Endothelial cell (in vitro differentiated cells): Measurements from ENCODE around the gene SCARB2. TPM values are rescaled to one million over a fixed set of nuclear protein-coding genes. Genes with fewer than 3 reads are reported as not detected.
"Not testable (repeated sequence)": the region's sequence is repeated elsewhere in the genome, so short reads cannot be mapped to it uniquely, and the experiment has no call there.

Source experiments
- DNase-seq: peaks from one replicate; pipeline ENCODE4 v3.0.0; 2021; ENCODE audit warnings: low spot score
- H3K27ac Mint-ChIP-seq: one replicate; pipeline ENCODE4 v1.8.0; 2021; ENCODE audit warnings: mixed read lengths, inconsistent platforms; ENCODE audit not compliant: unreplicated experiment
- H3K27me3 Mint-ChIP-seq: one replicate; pipeline ENCODE4 v1.8.0; 2021; ENCODE audit warnings: mild to moderate bottlenecking, moderate library complexity, mixed read lengths, inconsistent platforms; ENCODE audit not compliant: unreplicated experiment
- H3K36me3 Mint-ChIP-seq: one replicate; pipeline ENCODE4 v1.8.0; 2021; ENCODE audit warnings: mild to moderate bottlenecking, low read depth, mixed read lengths, inconsistent platforms; ENCODE audit not compliant: unreplicated experiment
- H3K4me1 Mint-ChIP-seq: one replicate; pipeline ENCODE4 v1.8.0; 2021; ENCODE audit warnings: mild to moderate bottlenecking, mixed read lengths, inconsistent platforms; ENCODE audit not compliant: unreplicated experiment
- H3K4me3 Mint-ChIP-seq: one replicate; pipeline ENCODE4 v1.8.0; 2021; ENCODE audit warnings: mild to moderate bottlenecking, mixed read lengths, inconsistent platforms; ENCODE audit not compliant: unreplicated experiment
- H3K9me3 Mint-ChIP-seq: one replicate; pipeline ENCODE4 v1.8.0; 2021; ENCODE audit warnings: mixed read lengths, inconsistent platforms; ENCODE audit not compliant: unreplicated experiment
- total RNA-seq: library from RNA; stranded (reverse); fragmentation: NEBNext Ultra II Directional; extraction: Animal tissue kit (Norgen Biotek cat#: 25700); gene quantifications from one replicate; pipeline ENCODE4 v1.2.1, GENCODE V29; 2021; ENCODE audit not compliant: unreplicated experiment
- TF ChIP-seq, protein P1 (sequence below): fragments of 200-600 bp; sonication (generic); IDR thresholded peaks from one replicate; pipeline ENCODE4 v1.5.0; 2021; ENCODE audit warnings: antibody characterized with exemption; ENCODE audit not compliant: unreplicated experiment

SCARB2 gene
- total RNA-seq, 1 donor from 2014 or later = 181 TPM

DNA sequence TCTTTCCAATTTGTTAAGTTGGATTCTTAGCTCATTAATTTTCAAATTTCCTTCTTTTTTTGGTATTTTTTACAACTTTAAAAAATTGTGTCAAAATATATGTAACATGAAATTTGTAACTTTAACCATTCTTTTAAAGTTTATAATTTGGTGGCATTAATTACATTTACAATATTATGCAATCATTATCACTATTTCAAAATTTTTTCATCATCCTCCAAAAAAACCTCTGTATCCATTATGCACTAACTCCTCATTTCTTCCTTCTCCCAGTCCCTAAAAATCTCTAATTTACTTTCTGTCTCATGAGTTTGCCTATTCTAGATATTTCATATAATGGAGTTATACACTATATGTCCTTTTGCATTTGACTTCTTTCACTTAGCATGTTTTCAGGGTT is 33.2 kb upstream of the SCARB2 start:
- no peaks in the 10 kb centered on the region for H3K36me3 Mint-ChIP-seq
- H3K27ac Mint-ChIP-seq = no peak overlapping the region
- H3K27me3 Mint-ChIP-seq = peaks cover 3% of the 10 kb centered on the region
- DNase-seq = no peak
- H3K4me1 Mint-ChIP-seq = peaks cover 8% of the 10 kb centered on the region
- TF ChIP-seq, protein P1, sequence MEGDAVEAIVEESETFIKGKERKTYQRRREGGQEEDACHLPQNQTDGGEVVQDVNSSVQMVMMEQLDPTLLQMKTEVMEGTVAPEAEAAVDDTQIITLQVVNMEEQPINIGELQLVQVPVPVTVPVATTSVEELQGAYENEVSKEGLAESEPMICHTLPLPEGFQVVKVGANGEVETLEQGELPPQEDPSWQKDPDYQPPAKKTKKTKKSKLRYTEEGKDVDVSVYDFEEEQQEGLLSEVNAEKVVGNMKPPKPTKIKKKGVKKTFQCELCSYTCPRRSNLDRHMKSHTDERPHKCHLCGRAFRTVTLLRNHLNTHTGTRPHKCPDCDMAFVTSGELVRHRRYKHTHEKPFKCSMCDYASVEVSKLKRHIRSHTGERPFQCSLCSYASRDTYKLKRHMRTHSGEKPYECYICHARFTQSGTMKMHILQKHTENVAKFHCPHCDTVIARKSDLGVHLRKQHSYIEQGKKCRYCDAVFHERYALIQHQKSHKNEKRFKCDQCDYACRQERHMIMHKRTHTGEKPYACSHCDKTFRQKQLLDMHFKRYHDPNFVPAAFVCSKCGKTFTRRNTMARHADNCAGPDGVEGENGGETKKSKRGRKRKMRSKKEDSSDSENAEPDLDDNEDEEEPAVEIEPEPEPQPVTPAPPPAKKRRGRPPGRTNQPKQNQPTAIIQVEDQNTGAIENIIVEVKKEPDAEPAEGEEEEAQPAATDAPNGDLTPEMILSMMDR = no peak
- H3K4me3 Mint-ChIP-seq = no peak overlapping the region
- no peaks in the 10 kb centered on the region for H3K9me3 Mint-ChIP-seq

DNA sequence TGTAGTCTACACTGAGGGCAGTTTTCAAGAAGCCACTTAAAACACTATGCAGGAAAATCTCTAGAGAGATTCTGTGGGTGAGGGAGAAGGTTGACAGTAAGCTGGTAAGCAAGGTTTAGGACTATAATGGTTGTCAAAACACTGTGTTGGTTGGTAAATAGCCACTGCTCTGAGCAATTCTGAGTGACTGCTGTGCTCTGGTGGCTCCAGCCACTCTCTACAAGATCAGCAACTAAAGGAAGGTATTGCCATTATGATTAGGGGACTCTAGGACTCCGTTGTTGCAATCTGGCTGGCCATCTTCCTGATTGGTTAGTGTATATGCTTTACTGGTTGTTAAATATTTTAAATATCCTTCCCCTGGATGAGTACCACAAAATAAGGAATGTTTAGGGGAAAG is 32.4 kb upstream of the SCARB2 start:
- no peak for DNase-seq
- Mint-ChIP-seq H3K27me3 (no peaks in the 10 kb centered on the region), H3K4me3 (no peak overlapping the region), H3K36me3 (no peaks in the 10 kb centered on the region), H3K4me1 (peaks cover 4% of the 10 kb centered on the region), H3K27ac (no peak overlapping the region), H3K9me3 (no peaks in the 10 kb centered on the region)
- TF ChIP-seq, protein P1 = no peak

DNA sequence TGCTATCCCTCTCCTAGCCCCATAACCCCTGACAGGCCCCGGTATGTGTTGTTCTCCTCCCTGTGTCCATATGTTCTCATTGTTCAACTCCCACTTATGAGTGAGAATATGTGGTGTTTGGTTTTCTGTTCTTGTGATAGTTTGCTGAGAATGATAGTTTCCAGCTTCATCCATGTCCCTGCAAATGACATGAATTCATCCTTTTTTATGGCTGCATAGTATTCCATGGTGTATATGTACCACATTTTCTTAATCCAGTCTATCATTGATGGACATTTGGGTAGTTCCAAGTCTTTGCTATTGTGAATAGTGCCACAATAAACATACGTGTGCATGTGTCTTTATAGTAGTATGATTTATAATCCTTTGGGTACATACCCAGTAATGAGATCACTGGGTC is 30.3 kb upstream of the SCARB2 start:
- not testable (repeated sequence) for H3K36me3 Mint-ChIP-seq, H3K4me3 Mint-ChIP-seq, H3K9me3 Mint-ChIP-seq, DNase-seq, H3K27me3 Mint-ChIP-seq, H3K27ac Mint-ChIP-seq, H3K4me1 Mint-ChIP-seq

DNA sequence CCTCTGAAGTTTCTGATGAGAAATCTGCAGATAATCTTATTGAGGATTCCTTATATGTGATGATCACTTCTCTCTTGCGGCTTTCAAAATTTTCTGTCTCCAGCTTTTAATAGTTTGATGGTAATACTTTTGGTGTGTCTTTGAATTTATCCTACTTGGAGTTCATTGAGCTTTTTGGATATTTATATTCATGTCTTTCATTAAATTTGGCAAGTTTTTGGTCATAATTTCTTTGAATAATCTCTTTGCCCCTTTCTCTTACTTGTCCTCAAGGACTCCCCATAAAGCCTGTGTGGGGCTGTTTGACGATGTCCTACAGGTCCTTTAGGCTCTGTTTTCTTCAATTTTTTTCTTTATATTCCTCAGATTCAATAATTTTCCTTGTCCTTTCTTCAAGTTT is 26.6 kb upstream of the SCARB2 start:
- H3K4me1 Mint-ChIP-seq = no peaks in the 10 kb centered on the region
- H3K4me3 Mint-ChIP-seq = no peak overlapping the region
- DNase-seq = no peak
- H3K27ac Mint-ChIP-seq = no peak overlapping the region
- H3K9me3 Mint-ChIP-seq = no peaks in the 10 kb centered on the region
- H3K27me3 Mint-ChIP-seq = no peaks in the 10 kb centered on the region
- H3K36me3 Mint-ChIP-seq = no peaks in the 10 kb centered on the region
- TF ChIP-seq, protein P1 = no peak

DNA sequence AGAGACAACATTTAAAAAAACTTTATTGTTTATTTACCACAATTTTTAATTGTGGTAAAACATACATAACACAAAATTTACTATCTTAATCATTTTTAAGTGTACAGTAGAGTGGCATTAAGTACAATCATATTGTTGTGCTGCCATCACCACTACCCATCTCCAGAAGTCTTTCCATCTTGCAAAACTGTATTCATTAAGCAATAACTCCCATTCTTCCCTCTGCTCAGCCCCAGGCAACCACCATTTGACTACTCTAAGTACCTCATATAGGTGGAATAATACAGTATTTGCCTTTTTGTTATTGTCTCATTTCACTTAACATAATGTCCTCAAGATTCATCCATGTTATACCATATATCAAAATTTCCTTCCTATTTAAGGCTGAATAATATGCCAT is 25.1 kb upstream of the SCARB2 start:
- no peaks in the 10 kb centered on the region for H3K27me3 Mint-ChIP-seq
- peaks cover 4% of the 10 kb centered on the region for H3K4me1 Mint-ChIP-seq
- TF ChIP-seq, protein P1 = no peak
- no peaks in the 10 kb centered on the region for H3K36me3 Mint-ChIP-seq
- no peak for DNase-seq
- no peak overlapping the region for H3K4me3 Mint-ChIP-seq
- H3K9me3 Mint-ChIP-seq = no peaks in the 10 kb centered on the region
- H3K27ac Mint-ChIP-seq = no peak overlapping the region

DNA sequence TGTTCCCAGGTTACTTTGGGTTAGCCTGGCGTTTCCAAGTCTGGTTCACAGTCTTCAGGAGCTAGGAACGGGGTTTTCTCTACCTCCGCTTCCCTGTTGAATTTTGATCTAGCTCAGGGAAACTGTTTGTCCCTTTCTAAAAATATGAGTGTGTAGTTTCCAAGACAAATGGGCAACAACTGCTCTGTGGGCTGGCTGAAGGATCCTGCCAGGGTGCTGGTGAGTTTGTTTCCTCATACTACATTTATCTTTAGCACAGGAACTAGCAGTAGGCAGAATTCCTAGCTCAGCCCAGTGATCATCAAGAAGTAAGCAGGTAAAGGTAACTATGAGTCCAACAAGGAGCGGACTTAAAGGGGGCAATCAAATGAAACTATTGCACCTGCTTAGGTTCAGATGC is 24.6 kb upstream of the SCARB2 start:
- Mint-ChIP-seq H3K27me3 (no peaks in the 10 kb centered on the region), H3K27ac (no peak overlapping the region), H3K4me1 (peaks cover 8% of the 10 kb centered on the region), H3K36me3 (no peaks in the 10 kb centered on the region), H3K9me3 (no peaks in the 10 kb centered on the region), H3K4me3 (no peak overlapping the region)
- TF ChIP-seq, protein P1 = no peak
- DNase-seq = no peak
